Fibroblast of lung (primary cell): Measurements from ENCODE around the gene LPGAT1. TPM values are rescaled to one million over a fixed set of nuclear protein-coding genes. Genes with fewer than 3 reads are reported as not detected.
A peak's percentile ranks its signal among the peaks of the same experiment; 100 is the strongest.

Experiments used
- DNase-seq, 2 donors: peaks; one replicate each; pipeline versions ENCODE4 v3.0.0 to v3.0.0-alpha.2; 2010; ENCODE audit warnings: low read depth in 2 of 2
- H2AFZ ChIP-seq: 2 replicates; pipeline ENCODE4 v1.5.1; 2012; ENCODE audit warnings: low read length, control low read depth, inconsistent platforms
- H3K27ac ChIP-seq: 2 replicates; pipeline ENCODE4 v1.5.1; 2011; ENCODE audit warnings: low read length, control low read depth; ENCODE audit not compliant: insufficient read depth
- H3K27me3 ChIP-seq: 2 replicates; pipeline ENCODE4 v1.5.1; 2011; ENCODE audit warnings: mild to moderate bottlenecking, low read length; ENCODE audit not compliant: control insufficient read depth, insufficient read depth
- H3K36me3 ChIP-seq: 2 replicates; pipeline ENCODE4 v1.5.1; 2011; ENCODE audit warnings: low read length; ENCODE audit not compliant: control insufficient read depth, insufficient read depth
- H3K4me1 ChIP-seq: 2 replicates; pipeline ENCODE4 v1.5.1; 2011; ENCODE audit warnings: low read length; ENCODE audit not compliant: control insufficient read depth, insufficient read depth; ENCODE audit errors: extremely low read depth
- H3K4me2 ChIP-seq: 2 replicates; pipeline ENCODE4 v1.5.1; 2011; ENCODE audit warnings: low read length, control low read depth; ENCODE audit not compliant: insufficient read depth; ENCODE audit errors: extremely low read depth
- H3K4me3 ChIP-seq, 4 experiments: fragments of 200-600 bp in 1 of 4; sonication (generic) in 1 of 4; replicated peaks in 1 of 4; 2 replicates each; pipeline ENCODE4 v1.5.1; 2011 to 2016; ENCODE audit warnings: low read length in 4 of 4, low read depth in 3 of 4, mild to moderate bottlenecking in 3 of 4, control low read depth in 2 of 4, inconsistent platforms in 1 of 4, mixed read lengths in 1 of 4; ENCODE audit not compliant: insufficient read depth in 1 of 4; ENCODE audit errors: control extremely low read depth in 1 of 4
- H3K79me2 ChIP-seq: 2 replicates; pipeline ENCODE4 v1.5.1; 2012; ENCODE audit warnings: mild to moderate bottlenecking, low read length, inconsistent platforms; ENCODE audit not compliant: control insufficient read depth, insufficient read depth
- H3K9ac ChIP-seq: 2 replicates; pipeline ENCODE4 v1.5.1; 2011; ENCODE audit warnings: mild to moderate bottlenecking, low read length, control low read depth; ENCODE audit not compliant: insufficient read depth
- H3K9me3 ChIP-seq: 2 replicates; pipeline ENCODE4 v1.5.1; 2012; ENCODE audit warnings: low read depth, low read length; ENCODE audit not compliant: control insufficient read depth, insufficient read depth
- H4K20me1 ChIP-seq: 2 replicates; pipeline ENCODE4 v1.5.1; 2011; ENCODE audit warnings: low read length; ENCODE audit not compliant: control insufficient read depth, insufficient read depth; ENCODE audit errors: extremely low read depth
- EZH2 ChIP-seq: IDR thresholded peaks from 2 replicates; pipeline ENCODE4 v1.5.1; 2012; ENCODE audit warnings: low read length, control low read depth, mild to moderate bottlenecking; ENCODE audit errors: missing control alignments
- polyA plus RNA-seq, 2 donors: library from polyadenylated mRNA; depleted of rRNA in 1 of 2; stranded (reverse) in 1 of 2; unstranded in 1 of 2; fragments of >200 nt; gene quantifications; 2 replicates each; pipeline ENCODE4 v1.2.1, GENCODE V29; 2011 to 2012; ENCODE audit warnings: missing spikeins in 1 of 2
- total RNA-seq: library from RNA; depleted of rRNA; stranded (reverse); fragments of >200 nt; gene quantifications from 2 replicates; pipeline ENCODE4 v1.2.1, GENCODE V29; 2014
- TF ChIP-seq, protein P1 (sequence below), 2 donors: IDR thresholded peaks in 1 of 2; conservative IDR thresholded peaks in 1 of 2; 1 replicate in 1 of 2; 2 replicates in 1 of 2; pipeline ENCODE4 v1.5.1; 2011 to 2012; ENCODE audit warnings: low read length in 2 of 2, control low read depth in 1 of 2, inconsistent platforms in 1 of 2, low read depth in 1 of 2, mild to moderate bottlenecking in 1 of 2

The LPGAT1 gene
- total and polyA plus RNA-seq, 2 donors (not counting 1 experiment from before 2014, with no cell fraction given): 20.7 to 34.7 TPM

DNA sequence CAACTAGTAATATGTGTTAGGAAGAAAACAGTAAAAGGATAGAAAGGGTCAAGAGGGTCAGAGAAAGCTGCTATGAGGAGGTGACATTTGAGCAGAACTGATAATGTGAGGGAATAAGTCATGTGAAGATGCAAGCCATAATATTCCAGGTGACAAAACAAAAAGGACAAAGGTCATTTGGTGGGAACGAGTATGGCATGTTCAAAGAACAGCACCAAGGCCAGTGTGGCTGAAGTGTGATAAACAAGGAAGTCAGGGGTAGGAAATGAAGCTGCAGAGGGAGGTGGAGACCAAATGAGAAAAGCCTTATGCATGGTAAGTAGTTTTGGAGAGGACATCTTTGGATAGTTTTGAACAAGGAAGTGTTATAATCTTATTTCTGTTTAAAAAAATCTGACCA is 46.7 kb downstream of the LPGAT1 start:
- Histone ChIP-seq H3K27ac (no peak overlapping the region), H3K79me2 (no peaks in the 10 kb centered on the region), H3K27me3 (no peaks in the 10 kb centered on the region), H3K4me1 (no peaks in the 10 kb centered on the region), H3K36me3 (no peaks in the 10 kb centered on the region), H2AFZ (no peak overlapping the region), H3K4me2 (no peak overlapping the region), H3K9ac (no peak overlapping the region), H3K9me3 (no peaks in the 10 kb centered on the region), H3K4me3 (no peak overlapping the region), H4K20me1 (no peaks in the 10 kb centered on the region)
- DNase-seq: no peak
- TF ChIP-seq, protein P1, sequence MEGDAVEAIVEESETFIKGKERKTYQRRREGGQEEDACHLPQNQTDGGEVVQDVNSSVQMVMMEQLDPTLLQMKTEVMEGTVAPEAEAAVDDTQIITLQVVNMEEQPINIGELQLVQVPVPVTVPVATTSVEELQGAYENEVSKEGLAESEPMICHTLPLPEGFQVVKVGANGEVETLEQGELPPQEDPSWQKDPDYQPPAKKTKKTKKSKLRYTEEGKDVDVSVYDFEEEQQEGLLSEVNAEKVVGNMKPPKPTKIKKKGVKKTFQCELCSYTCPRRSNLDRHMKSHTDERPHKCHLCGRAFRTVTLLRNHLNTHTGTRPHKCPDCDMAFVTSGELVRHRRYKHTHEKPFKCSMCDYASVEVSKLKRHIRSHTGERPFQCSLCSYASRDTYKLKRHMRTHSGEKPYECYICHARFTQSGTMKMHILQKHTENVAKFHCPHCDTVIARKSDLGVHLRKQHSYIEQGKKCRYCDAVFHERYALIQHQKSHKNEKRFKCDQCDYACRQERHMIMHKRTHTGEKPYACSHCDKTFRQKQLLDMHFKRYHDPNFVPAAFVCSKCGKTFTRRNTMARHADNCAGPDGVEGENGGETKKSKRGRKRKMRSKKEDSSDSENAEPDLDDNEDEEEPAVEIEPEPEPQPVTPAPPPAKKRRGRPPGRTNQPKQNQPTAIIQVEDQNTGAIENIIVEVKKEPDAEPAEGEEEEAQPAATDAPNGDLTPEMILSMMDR (conservative IDR thresholded peaks at IDR 0.05 in 1 of 2, IDR thresholded peaks at IDR 0.05 in 1 of 2; ENCODE audit: low read depth in 1 of 2, low read length in 2 of 2): no peak
- no peak for TF ChIP-seq EZH2

DNA sequence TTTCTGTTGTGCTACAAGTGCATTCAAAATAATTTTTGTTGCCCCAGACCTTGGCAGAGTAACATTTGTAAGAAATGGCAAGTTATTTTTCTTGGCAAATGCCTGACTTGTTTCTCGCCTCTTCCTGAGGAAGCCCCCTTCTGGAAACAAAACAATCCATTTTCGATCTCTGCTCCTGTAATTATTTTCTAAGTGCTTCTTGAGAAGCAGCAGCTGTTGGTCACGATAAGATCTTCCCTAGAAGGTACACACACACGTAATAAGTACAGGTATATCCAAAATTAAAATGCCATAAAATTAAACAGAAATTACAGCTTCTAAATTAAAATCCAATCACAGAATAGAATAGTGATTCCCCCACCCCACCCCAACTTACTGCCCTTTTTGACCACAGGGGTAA is 47.3 kb downstream of the LPGAT1 start:
- Histone ChIP-seq H3K9me3 (no peaks in the 10 kb centered on the region), H3K4me2 (no peak overlapping the region), H3K79me2 (no peaks in the 10 kb centered on the region), H3K4me1 (no peaks in the 10 kb centered on the region), H3K27ac (no peak overlapping the region), H4K20me1 (no peaks in the 10 kb centered on the region), H3K36me3 (no peaks in the 10 kb centered on the region), H3K4me3 (no peak overlapping the region), H2AFZ (no peak overlapping the region), H3K27me3 (no peaks in the 10 kb centered on the region), H3K9ac (no peak overlapping the region)
- DNase-seq: no peak
- TF ChIP-seq, protein P1 (conservative IDR thresholded peaks at IDR 0.05 in 1 of 2, IDR thresholded peaks at IDR 0.05 in 1 of 2; ENCODE audit: low read depth in 1 of 2, low read length in 2 of 2): no peak
- TF ChIP-seq EZH2: no peak

DNA sequence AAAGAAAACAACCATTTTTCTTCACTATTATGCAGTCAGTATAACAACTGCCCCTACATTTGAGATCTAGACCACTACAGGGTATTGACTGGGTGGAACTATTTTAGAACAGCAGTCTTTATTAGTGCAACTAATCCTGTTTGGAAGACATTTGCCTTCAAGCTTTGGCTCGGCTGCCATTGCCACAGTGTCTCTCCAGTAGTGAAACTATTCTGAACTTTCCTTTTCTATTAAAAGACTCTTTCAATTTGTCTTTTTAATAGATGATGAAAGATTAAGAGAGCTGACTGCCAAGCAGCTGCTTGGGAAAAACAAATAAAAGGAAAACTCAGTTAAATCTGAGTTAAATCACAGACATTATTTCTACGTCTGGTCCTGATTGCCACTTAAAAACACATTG is 49.3 kb downstream of the LPGAT1 start:
- Histone ChIP-seq H3K9ac (no peak overlapping the region), H3K36me3 (no peaks in the 10 kb centered on the region), H3K4me2 (no peak overlapping the region), H3K9me3 (no peaks in the 10 kb centered on the region), H3K4me3 (peak overlapping the region in 1 of 4 experiments; percentile 9), H4K20me1 (no peaks in the 10 kb centered on the region), H3K4me1 (no peaks in the 10 kb centered on the region), H3K27ac (no peak overlapping the region), H3K79me2 (no peaks in the 10 kb centered on the region), H3K27me3 (no peaks in the 10 kb centered on the region), H2AFZ (no peak overlapping the region)
- DNase-seq: no peak
- TF ChIP-seq, protein P1 (conservative IDR thresholded peaks at IDR 0.05 in 1 of 2, IDR thresholded peaks at IDR 0.05 in 1 of 2; ENCODE audit: low read depth in 1 of 2, low read length in 2 of 2): no peak
- no peak for TF ChIP-seq EZH2
